ENCODE results near the gene VPS16. TPM values are rescaled to one million over a fixed set of nuclear protein-coding genes. Genes with fewer than 3 reads are reported as not detected.
"Not testable (repeated sequence)": the region's sequence is repeated elsewhere in the genome, so short reads cannot be mapped to it uniquely, and the experiment has no call there.

The VPS16 gene
- total and polyA plus RNA-seq, 7 experiments from 2014 or later: 25.0 to 62.4 (median 54.0) TPM

DNA sequence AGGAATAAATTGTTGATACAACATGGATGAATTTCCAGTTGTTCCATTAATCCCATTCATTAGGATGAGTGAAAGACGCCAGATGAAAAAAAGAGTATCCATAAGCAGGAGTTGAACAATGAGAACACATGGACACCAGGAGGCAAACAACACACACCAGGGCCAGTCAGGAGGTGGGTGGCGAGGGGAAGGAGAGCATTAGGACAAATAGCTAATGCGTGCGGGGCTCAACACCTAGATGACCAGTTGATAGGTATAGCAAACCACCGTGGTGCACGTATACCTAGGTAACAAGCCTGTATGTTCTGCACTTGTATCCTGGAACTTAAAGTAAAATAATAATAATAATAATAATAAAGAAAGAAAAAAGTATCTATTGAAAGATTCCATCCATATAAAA lies 11.2 kb upstream of the VPS16 start:
- peaks cover 7 to 19% (median 18%) of the 10 kb centered on the region in 7 donors for H3K4me1 Mint-ChIP-seq
- H3K4me3 ChIP-seq (ENCODE audit: low read length): no peak overlapping the region
- H3K36me3 ChIP-seq (ENCODE audit: control insufficient read depth in 2 of 3, insufficient read depth in 3 of 3, low read length in 3 of 3): no peaks in the 10 kb centered on the region
- ChIA-PET POLR2A (no interaction called here), CTCF (no interaction called here)
- H3K9me3 Mint-ChIP-seq: peaks cover 0 to 3% (median 0%) of the 10 kb centered on the region in 11 donors
- no peak overlapping the region for H3K4me3 Mint-ChIP-seq
- peaks cover 0 to 4% (median 0%) of the 10 kb centered on the region in 5 donors for H3K36me3 Mint-ChIP-seq
- no peak overlapping the region for H3K27ac Mint-ChIP-seq
- H3K4me1 ChIP-seq (ENCODE audit: control insufficient read depth in 2 of 2, insufficient read depth in 2 of 2, low read length in 2 of 2): peaks cover 9 to 14% of the 10 kb centered on the region in 2 donors
- H3K27ac ChIP-seq (ENCODE audit: low read depth, low read length): no peak overlapping the region
- H3K27me3 Mint-ChIP-seq: peaks cover 0 to 47% (median 17%) of the 10 kb centered on the region in 5 donors
- intact Hi-C loops (cut with micrococcal nuclease): loop anchor here in 1 of 2 donors (10.0 kb wide), 1 partner anchor 45 kb away; the partner anchor contains the start of gene PTPRA
- DNase-seq (no peak), ATAC-seq (no peak)
- no peaks in the 10 kb centered on the region for H3K9me3 ChIP-seq (ENCODE audit: control insufficient read depth in 2 of 3, low read length in 3 of 3)
- no peaks in the 10 kb centered on the region for H3K27me3 ChIP-seq (ENCODE audit: control insufficient read depth in 2 of 2, insufficient read depth in 2 of 2, low read length in 2 of 2)

DNA sequence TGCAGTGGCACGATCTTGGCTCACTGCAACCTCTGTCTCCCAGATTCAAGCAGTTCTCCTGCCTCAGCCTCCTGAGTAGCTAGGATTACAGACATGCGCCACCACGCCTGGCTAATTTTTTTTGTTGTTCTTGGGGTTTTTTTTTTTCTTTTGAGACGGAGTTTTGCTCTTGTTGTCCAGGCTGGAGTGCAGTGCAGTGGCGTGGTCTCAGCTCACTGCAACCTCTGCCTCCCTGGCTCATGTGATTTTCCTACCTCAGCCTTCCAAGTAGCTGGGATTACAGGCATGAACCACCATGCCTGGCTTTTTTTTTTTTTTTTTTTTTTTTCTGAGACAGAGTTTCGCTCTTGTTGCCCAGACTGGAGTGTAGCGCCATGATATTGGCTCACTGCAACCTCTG lies 9.3 kb upstream of the VPS16 start:
- CTCF ChIA-PET; H3K27ac ChIP-seq (ENCODE audit: low read depth, low read length); H3K27me3 ChIP-seq (ENCODE audit: control insufficient read depth in 2 of 2, insufficient read depth in 2 of 2, low read length in 2 of 2); H3K27ac Mint-ChIP-seq; H3K4me1 ChIP-seq (ENCODE audit: control insufficient read depth in 2 of 2, insufficient read depth in 2 of 2, low read length in 2 of 2); H3K9me3 Mint-ChIP-seq; H3K4me3 ChIP-seq (ENCODE audit: low read length); ATAC-seq; intact Hi-C loops (cut with micrococcal nuclease); H3K4me3 Mint-ChIP-seq; H3K36me3 ChIP-seq (ENCODE audit: control insufficient read depth in 2 of 3, insufficient read depth in 3 of 3, low read length in 3 of 3); DNase-seq; H3K9me3 ChIP-seq (ENCODE audit: control insufficient read depth in 2 of 3, low read length in 3 of 3): not testable (repeated sequence)
- Mint-ChIP-seq H3K4me1 (peaks cover 2 to 12% (median 11%) of the 10 kb centered on the region in 7 donors), H3K27me3 (peaks cover 0 to 41% (median 10%) of the 10 kb centered on the region in 5 donors), H3K36me3 (peaks cover 0 to 13% (median 0%) of the 10 kb centered on the region in 5 donors)
- POLR2A ChIA-PET: interaction anchor here (1.7 kb wide), 1 partner anchor 8 kb away, joined by 10 read pairs; the partner anchor contains the start of genes PCED1A and VPS16

DNA sequence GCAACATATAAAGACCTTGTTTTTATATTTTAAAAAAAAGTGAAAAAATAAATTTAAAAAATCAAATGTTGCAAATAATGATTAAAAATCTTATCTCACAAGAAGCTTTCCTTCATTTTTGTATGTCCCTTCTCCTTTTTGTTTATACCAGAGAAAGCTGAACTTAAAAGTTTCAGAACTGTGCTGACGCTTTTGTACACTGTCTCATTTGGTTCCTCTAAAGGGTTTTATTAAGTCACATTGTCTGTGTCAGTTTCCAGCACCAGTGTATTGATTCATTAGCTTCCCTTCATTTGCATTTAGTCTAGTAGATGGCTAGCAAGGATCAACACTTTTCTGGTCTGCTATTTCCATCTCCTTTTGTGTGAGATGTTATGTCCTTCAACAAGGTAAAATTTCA lies 6.8 kb upstream of the VPS16 start:
- no peaks in the 10 kb centered on the region for H3K27me3 ChIP-seq (ENCODE audit: control insufficient read depth in 2 of 2, insufficient read depth in 2 of 2, low read length in 2 of 2)
- Mint-ChIP-seq H3K4me1 (peaks cover 2 to 14% (median 7%) of the 10 kb centered on the region in 7 donors), H3K36me3 (peaks cover 0 to 19% (median 7%) of the 10 kb centered on the region in 5 donors), H3K9me3 (no peaks in the 10 kb centered on the region), H3K4me3 (no peak overlapping the region), H3K27me3 (peaks cover 0 to 15% (median 0%) of the 10 kb centered on the region in 5 donors), H3K27ac (no peak overlapping the region)
- no peak overlapping the region for H3K27ac ChIP-seq (ENCODE audit: low read depth, low read length)
- no peaks in the 10 kb centered on the region for H3K9me3 ChIP-seq (ENCODE audit: control insufficient read depth in 2 of 3, low read length in 3 of 3)
- intact Hi-C loops (cut with micrococcal nuclease): no loop called here
- ATAC-seq (no peak), DNase-seq (no peak)
- no peaks in the 10 kb centered on the region for H3K4me1 ChIP-seq (ENCODE audit: control insufficient read depth in 2 of 2, insufficient read depth in 2 of 2, low read length in 2 of 2)
- ChIA-PET CTCF (interaction anchor here (1.1 kb wide), 1 partner anchor 21 kb away, joined by 3 read pairs; no protein-coding TSS in a partner anchor), POLR2A (interaction anchor here (1.8 kb wide), 1 partner anchor 15 kb away, joined by 5 read pairs; no protein-coding TSS in a partner anchor)
- H3K4me3 ChIP-seq (ENCODE audit: low read length): no peak overlapping the region
- H3K36me3 ChIP-seq (ENCODE audit: control insufficient read depth in 2 of 3, insufficient read depth in 3 of 3, low read length in 3 of 3): peaks cover 0 to 8% (median 0%) of the 10 kb centered on the region in 3 experiments

DNA sequence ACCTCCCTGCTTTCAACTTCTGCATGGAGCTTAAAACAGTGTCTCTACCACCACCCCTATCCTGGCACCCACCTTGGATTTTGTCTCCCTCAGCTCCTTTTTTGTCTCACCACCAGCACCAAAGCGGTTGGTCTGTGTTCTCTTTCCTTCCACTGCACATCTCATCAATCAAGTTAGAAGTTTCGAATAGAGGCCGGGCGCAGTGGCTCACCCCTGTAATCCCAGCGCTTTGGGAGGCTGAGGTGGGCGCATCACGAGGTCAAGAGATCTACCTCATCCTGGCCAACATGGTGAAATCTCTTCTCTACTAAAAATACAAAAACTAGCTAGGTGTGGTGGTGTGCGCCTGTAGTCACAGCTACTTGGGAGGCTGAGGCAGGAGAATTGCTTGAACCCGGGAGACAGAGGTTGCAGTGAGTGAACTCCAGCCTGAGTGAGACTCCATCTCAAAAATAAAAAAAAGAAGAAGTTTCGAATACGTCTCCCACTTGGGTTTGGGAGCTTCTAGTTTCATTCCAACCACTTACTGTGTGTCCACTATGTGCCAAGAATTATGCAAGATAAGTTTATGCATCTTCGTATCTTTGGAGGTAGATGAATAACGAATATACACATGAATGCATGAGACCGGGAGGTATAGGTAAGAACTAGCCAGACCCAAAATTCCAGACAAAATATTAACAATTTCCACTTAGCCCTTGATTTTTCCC lies 6.0 kb upstream of the VPS16 start:
- H3K9me3 Mint-ChIP-seq: peaks cover 0 to 4% (median 0%) of the 10 kb centered on the region in 11 donors
- POLR2A ChIA-PET: interaction anchor here (1.8 kb wide), 1 partner anchor 16 kb away, joined by 5 read pairs; no protein-coding TSS in a partner anchor
- intact Hi-C loops (cut with micrococcal nuclease): loop anchor here in 1 of 2 donors (5.0 kb wide), 1 partner anchor 82 kb away; no protein-coding TSS in a partner anchor
- H3K4me1 ChIP-seq (ENCODE audit: control insufficient read depth in 2 of 2, insufficient read depth in 2 of 2, low read length in 2 of 2): peaks cover 5 to 6% of the 10 kb centered on the region in 2 donors
- no peak overlapping the region for H3K27ac Mint-ChIP-seq
- no peak overlapping the region for H3K27ac ChIP-seq (ENCODE audit: low read depth, low read length)
- H3K4me1 Mint-ChIP-seq: peaks cover 7 to 20% (median 13%) of the 10 kb centered on the region in 7 donors
- no peak overlapping the region for H3K4me3 ChIP-seq (ENCODE audit: low read length)
- H3K27me3 Mint-ChIP-seq: peaks cover 0 to 10% (median 0%) of the 10 kb centered on the region in 5 donors
- CTCF ChIA-PET: interaction anchor here (1.1 kb wide), 1 partner anchor 21 kb away, joined by 3 read pairs; no protein-coding TSS in a partner anchor
- ATAC-seq: no peak
- H3K4me3 Mint-ChIP-seq: no peak overlapping the region
- H3K27me3 ChIP-seq (ENCODE audit: control insufficient read depth in 2 of 2, insufficient read depth in 2 of 2, low read length in 2 of 2): no peaks in the 10 kb centered on the region
- H3K9me3 ChIP-seq (ENCODE audit: control insufficient read depth in 2 of 3, low read length in 3 of 3): no peaks in the 10 kb centered on the region
- DNase-seq: no peak
- peaks cover 0 to 19% (median 10%) of the 10 kb centered on the region in 5 donors for H3K36me3 Mint-ChIP-seq
- H3K36me3 ChIP-seq (ENCODE audit: control insufficient read depth in 2 of 3, insufficient read depth in 3 of 3, low read length in 3 of 3): peaks cover 0 to 8% (median 0%) of the 10 kb centered on the region in 3 experiments

DNA sequence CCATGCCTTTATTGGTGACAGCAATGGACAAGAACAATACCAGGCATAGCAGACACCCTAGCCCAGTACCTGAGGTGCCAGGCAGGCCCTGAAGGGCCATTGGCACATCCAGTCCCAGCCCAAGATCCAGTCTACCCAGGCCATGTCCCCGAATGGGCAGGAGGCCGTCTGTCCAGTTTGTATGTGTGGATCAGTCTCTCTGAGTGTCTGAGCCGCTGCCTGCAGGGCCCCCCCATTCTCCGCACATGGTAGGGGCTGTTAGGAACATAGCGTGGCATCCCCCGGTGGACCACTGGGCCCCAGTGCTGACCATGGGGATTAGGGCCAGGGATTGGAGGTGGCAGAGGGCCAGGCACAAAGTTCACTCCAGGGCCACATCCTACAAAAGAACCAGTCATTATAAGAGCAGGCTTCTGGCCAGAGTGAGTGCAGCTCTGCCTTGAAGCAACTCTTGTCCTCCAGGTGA lies 5.2 kb upstream of the VPS16 start:
- Histone ChIP-seq H3K27ac (ENCODE audit: low read depth, low read length) (no peak overlapping the region), H3K9me3 (ENCODE audit: control insufficient read depth in 2 of 3, low read length in 3 of 3) (no peaks in the 10 kb centered on the region), H3K4me3 (ENCODE audit: low read length) (no peak overlapping the region), H3K36me3 (ENCODE audit: control insufficient read depth in 2 of 3, insufficient read depth in 3 of 3, low read length in 3 of 3) (peaks cover 0 to 8% (median 0%) of the 10 kb centered on the region in 3 experiments), H3K27me3 (ENCODE audit: control insufficient read depth in 2 of 2, insufficient read depth in 2 of 2, low read length in 2 of 2) (no peaks in the 10 kb centered on the region), H3K4me1 (ENCODE audit: control insufficient read depth in 2 of 2, insufficient read depth in 2 of 2, low read length in 2 of 2) (peaks cover 9 to 12% of the 10 kb centered on the region in 2 donors)
- ChIA-PET CTCF (no interaction called here), POLR2A (interaction anchor here (0.7 kb wide), 1 partner anchor 39 kb away, joined by 3 read pairs; no protein-coding TSS in a partner anchor)
- Mint-ChIP-seq H3K27me3 (peaks cover 0 to 3% (median 0%) of the 10 kb centered on the region in 5 donors), H3K4me1 (peaks cover 7 to 22% (median 15%) of the 10 kb centered on the region in 7 donors), H3K4me3 (no peak overlapping the region), H3K36me3 (peaks cover 0 to 19% (median 10%) of the 10 kb centered on the region in 5 donors), H3K27ac (no peak overlapping the region), H3K9me3 (peaks cover 0 to 4% (median 0%) of the 10 kb centered on the region in 11 donors)
- ATAC-seq (no peak), DNase-seq (no peak)
- intact Hi-C loops (cut with micrococcal nuclease): loop anchor here in 1 of 2 donors (5.0 kb wide), 1 partner anchor 83 kb away; no protein-coding TSS in a partner anchor

DNA sequence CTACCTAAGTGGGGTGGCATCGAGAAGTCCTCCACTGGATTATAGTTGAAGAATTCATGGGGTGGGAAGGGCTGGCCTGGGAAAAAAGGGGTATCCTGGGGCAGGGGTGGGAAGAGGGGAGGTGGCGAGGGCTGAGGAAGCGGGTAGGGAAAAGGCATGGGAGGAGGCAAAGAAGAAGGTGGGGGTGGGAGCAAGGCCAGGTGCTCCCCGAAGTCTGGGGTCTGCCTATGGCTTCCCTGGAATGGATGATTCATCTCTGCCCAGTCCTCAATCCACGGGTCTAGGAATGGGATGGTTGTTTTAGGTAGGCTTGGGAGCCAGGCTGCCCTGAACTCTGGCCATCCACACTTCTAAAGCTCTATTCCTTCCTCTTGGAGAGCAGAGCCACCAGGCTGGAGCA lies 4.5 kb upstream of the VPS16 start:
- Histone ChIP-seq H3K36me3 (ENCODE audit: control insufficient read depth in 2 of 3, insufficient read depth in 3 of 3, low read length in 3 of 3) (peaks cover 0 to 8% (median 0%) of the 10 kb centered on the region in 3 experiments), H3K27me3 (ENCODE audit: control insufficient read depth in 2 of 2, insufficient read depth in 2 of 2, low read length in 2 of 2) (no peaks in the 10 kb centered on the region), H3K27ac (ENCODE audit: low read depth, low read length) (no peak overlapping the region), H3K4me1 (ENCODE audit: control insufficient read depth in 2 of 2, insufficient read depth in 2 of 2, low read length in 2 of 2) (peaks cover 9 to 12% of the 10 kb centered on the region in 2 donors), H3K9me3 (ENCODE audit: control insufficient read depth in 2 of 3, low read length in 3 of 3) (no peaks in the 10 kb centered on the region), H3K4me3 (ENCODE audit: low read length) (no peak overlapping the region)
- no peak overlapping the region for H3K27ac Mint-ChIP-seq
- ATAC-seq (no peak), DNase-seq (no peak)
- intact Hi-C loops (cut with micrococcal nuclease): loop anchor here in 1 of 2 donors (5.0 kb wide), 1 partner anchor 84 kb away; no protein-coding TSS in a partner anchor
- peaks cover 0 to 19% (median 10%) of the 10 kb centered on the region in 5 donors for H3K36me3 Mint-ChIP-seq
- H3K27me3 Mint-ChIP-seq: peaks cover 0 to 3% (median 0%) of the 10 kb centered on the region in 5 donors
- H3K4me3 Mint-ChIP-seq: no peak overlapping the region
- CTCF ChIA-PET: interaction anchor here (0.6 kb wide), 1 partner anchor 425 kb away, joined by 3 read pairs; no protein-coding TSS in a partner anchor
- POLR2A ChIA-PET: interaction anchor here (0.7 kb wide), 1 partner anchor 38 kb away, joined by 3 read pairs; no protein-coding TSS in a partner anchor
- H3K9me3 Mint-ChIP-seq: peaks cover 0 to 4% (median 0%) of the 10 kb centered on the region in 11 donors
- H3K4me1 Mint-ChIP-seq: peaks cover 7 to 22% (median 15%) of the 10 kb centered on the region in 7 donors
